HL-60/S4 treated with retinoic acid at 250 ng/mL for 4 days and 3 days (cell line): ENCODE measurements around the gene INO80.

ENCODE experiments used
- in situ Hi-C: fragments of 300-500 bp; cut with MboI; formaldehyde crosslinking; loops from 2 replicates; pipeline ENCODE4 v1.7.0; 2022; ENCODE audit warnings: low sequenced_read_pairs

INO80 gene

GRCh38 chr15:41047474-41047873 lies 68.6 kb downstream of the INO80 start:
- in situ Hi-C loops, result no loop called here

GRCh38 chr15:41043276-41043951 lies 72.7 kb downstream of the INO80 start:
- in situ Hi-C loops, result no loop called here

GRCh38 chr15:41042851-41043250 lies 73.2 kb downstream of the INO80 start:
- in situ Hi-C loops, result no loop called here

- in situ Hi-C loops, result no loop called here
Measured at GRCh38 chr15:41039121-41039520, 77.0 kb downstream of the INO80 start.

- in situ Hi-C loops, result no loop called here
Measured at GRCh38 chr15:41032079-41032328, 84.1 kb downstream of the INO80 start.

GRCh38 chr15:41031232-41032078 lies 84.6 kb downstream of the INO80 start:
- in situ Hi-C loops, result no loop called here

- in situ Hi-C loops, result no loop called here
Measured at GRCh38 chr15:41028853-41029252, 87.2 kb downstream of the INO80 start.

- in situ Hi-C loops, result no loop called here
Measured at GRCh38 chr15:41025393-41025792, 90.7 kb downstream of the INO80 start.

GRCh38 chr15:41024885-41025284 lies 91.2 kb downstream of the INO80 start:
- in situ Hi-C loops, result no loop called here

GRCh38 chr15:41024131-41024530 lies 91.9 kb downstream of the INO80 start:
- in situ Hi-C loops, result no loop called here

GRCh38 chr15:41022487-41023090 lies 93.5 kb downstream of the INO80 start:
- in situ Hi-C loops, result no loop called here

GRCh38 chr15:41020829-41021228 lies 95.3 kb downstream of the INO80 start:
- in situ Hi-C loops, result no loop called here

GRCh38 chr15:41020311-41020710 lies 95.8 kb downstream of the INO80 start:
- in situ Hi-C loops, result no loop called here

GRCh38 chr15:41019174-41019573 lies 96.9 kb downstream of the INO80 start:
- in situ Hi-C loops, result no loop called here

- in situ Hi-C loops, result no loop called here
Measured at GRCh38 chr15:41018534-41018933, 97.5 kb downstream of the INO80 start.

- in situ Hi-C loops, result no loop called here
Measured at GRCh38 chr15:41017066-41017735, 98.9 kb downstream of the INO80 start.

- in situ Hi-C loops, result no loop called here
Measured at GRCh38 chr15:41013691-41014414, 102.2 kb downstream of the INO80 start.

- in situ Hi-C loops, result no loop called here
Measured at GRCh38 chr15:41011055-41011815, 104.8 kb downstream of the INO80 start.

- in situ Hi-C loops, result no loop called here
Measured at GRCh38 chr15:41010345-41010744, 105.7 kb downstream of the INO80 start.

- in situ Hi-C loops, result no loop called here
Measured at GRCh38 chr15:41006479-41006878, 109.6 kb downstream of the INO80 start.
